SH-SY5Y (cell line): Measurements from ENCODE around the gene CNTN4.

Source experiments
- GATA2 ChIP-seq: IDR thresholded peaks from 2 replicates; pipeline ENCODE4 v1.6.1; 2011; ENCODE audit warnings: mild to moderate bottlenecking, low read depth, low read length
- GATA3 ChIP-seq: IDR thresholded peaks from 2 replicates; pipeline ENCODE4 v1.6.1; 2011; ENCODE audit warnings: low read depth, mild to moderate bottlenecking, low read length, moderate library complexity

- TF ChIP-seq GATA3 (no peak), GATA2 (no peak)
Measured at GRCh38 chr3:3066378-3066777, 967.7 kb downstream of the CNTN4 start.
